ENCODE results near the gene MTCH1.
A peak's percentile ranks its signal among the peaks of the same experiment; 100 is the strongest.

Gene MTCH1, protein sequence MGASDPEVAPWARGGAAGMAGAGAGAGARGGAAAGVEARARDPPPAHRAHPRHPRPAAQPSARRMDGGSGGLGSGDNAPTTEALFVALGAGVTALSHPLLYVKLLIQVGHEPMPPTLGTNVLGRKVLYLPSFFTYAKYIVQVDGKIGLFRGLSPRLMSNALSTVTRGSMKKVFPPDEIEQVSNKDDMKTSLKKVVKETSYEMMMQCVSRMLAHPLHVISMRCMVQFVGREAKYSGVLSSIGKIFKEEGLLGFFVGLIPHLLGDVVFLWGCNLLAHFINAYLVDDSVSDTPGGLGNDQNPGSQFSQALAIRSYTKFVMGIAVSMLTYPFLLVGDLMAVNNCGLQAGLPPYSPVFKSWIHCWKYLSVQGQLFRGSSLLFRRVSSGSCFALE

GRCh38 chr6:36985808-36986703, at the start of gene MTCH1:
Gene MTCH1 (minus strand): TSS chr6:36986196. CDS start chr6:36986173, 23 bp downstream.
- DNase-seq: peak; percentile 87 to 88

GRCh38 chr6:37033819-37034795, 48.1 kb upstream of the MTCH1 start:
- peak in 1 of 2 donors; percentile 10 for DNase-seq

- peak; percentile 51 for DNase-seq
Observed at GRCh38 chr6:37033255-37033654, 47.3 kb upstream of the MTCH1 start.

GRCh38 chr6:37032239-37032638, 46.2 kb upstream of the MTCH1 start:
- DNase-seq: no peak

DNA sequence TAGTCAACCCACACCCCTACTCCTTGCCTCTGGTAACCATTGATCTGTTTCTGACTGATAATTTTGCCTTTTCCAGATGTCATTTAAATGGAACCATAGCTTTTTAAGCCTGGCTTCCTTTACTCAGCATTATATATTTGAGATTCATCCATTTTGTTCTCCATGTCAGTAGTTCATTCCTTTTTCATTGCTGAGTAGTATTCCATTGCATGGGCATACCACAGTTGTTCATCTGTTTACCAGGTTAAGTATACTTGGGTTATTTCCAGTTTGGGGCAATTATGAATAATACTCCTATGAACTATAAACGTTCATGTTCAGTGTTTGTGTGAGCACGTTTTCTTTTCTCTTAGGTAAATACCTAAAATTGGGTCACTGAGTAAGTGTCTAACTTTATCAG, 44.6 kb upstream of the MTCH1 start:
- no peak for DNase-seq

DNA sequence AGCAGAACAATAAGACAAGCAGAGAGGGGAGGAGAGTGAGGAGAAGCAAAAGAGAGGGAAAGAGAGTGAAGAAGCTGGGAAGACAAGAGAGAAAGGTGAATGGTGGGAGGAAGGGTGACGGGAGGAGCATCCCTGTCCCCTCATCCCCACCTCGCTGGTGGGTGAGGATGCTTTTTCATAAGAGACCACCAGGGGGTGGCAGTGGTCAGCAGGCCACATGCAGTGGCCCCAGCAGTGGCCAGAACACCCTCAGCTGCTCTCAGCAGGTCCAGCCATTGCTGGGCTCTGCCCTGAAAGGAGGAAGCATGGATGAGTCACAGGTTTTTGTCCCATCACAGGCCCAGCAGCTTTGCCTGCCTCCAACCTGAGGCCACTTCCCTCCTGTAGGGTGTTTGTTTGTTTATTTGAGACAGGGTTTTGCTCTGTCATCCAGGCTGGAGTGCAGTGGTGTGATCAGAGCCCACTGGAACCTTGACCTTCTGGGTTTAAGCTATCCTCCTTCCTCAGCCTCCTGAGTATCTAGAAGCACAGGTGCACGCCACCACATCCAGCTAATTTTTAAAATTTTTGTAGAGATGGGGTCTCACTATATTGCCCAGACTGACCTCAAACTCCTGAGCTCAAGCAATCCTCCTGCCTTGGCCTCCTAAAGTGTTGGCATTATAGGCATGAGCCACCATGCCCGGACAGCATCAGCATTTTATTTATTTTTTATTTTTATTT, 43.4 kb upstream of the MTCH1 start:
- DNase-seq: peak; percentile 40 to 54

- no peak for DNase-seq
Observed at GRCh38 chr6:37027811-37028469, 41.9 kb upstream of the MTCH1 start.

GRCh38 chr6:37027036-37027720, 41.2 kb upstream of the MTCH1 start:
- no peak for DNase-seq

- DNase-seq: no peak
Observed at GRCh38 chr6:37025621-37026466, 39.8 kb upstream of the MTCH1 start.

DNA sequence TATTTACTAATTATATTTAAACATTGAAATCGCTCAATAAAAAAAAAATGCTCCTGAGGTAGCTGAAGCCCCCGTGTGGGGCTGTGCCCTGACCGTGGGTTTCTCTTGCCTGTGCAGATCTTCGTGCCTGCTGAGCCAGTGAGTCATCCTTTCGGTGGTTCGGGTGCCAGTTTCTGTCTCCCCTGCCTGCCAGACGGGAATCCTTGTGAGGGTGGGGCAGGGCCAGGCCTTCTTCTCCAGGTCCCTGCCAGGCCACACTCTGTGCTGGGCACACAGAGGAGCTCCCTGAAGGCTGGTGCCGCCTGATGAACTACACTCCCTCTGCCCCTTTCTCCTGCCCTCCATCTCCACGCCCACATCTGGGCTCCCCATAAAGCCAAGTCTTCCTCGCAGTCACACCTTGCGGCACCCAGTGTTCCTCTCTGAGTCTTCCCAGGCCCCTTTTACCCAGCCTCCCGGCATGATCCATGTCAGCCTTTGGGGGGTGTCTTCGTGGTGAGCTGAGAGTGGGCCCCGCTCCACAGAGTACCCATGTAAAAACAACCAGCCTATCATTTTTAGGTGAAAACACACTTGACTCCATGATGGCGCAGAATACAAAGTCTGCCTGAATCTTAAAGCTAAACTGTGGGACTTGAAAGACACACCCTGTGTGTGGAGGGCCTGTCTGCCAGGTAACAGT, 38.8 kb upstream of the MTCH1 start:
- DNase-seq: peak; percentile 66

DNA sequence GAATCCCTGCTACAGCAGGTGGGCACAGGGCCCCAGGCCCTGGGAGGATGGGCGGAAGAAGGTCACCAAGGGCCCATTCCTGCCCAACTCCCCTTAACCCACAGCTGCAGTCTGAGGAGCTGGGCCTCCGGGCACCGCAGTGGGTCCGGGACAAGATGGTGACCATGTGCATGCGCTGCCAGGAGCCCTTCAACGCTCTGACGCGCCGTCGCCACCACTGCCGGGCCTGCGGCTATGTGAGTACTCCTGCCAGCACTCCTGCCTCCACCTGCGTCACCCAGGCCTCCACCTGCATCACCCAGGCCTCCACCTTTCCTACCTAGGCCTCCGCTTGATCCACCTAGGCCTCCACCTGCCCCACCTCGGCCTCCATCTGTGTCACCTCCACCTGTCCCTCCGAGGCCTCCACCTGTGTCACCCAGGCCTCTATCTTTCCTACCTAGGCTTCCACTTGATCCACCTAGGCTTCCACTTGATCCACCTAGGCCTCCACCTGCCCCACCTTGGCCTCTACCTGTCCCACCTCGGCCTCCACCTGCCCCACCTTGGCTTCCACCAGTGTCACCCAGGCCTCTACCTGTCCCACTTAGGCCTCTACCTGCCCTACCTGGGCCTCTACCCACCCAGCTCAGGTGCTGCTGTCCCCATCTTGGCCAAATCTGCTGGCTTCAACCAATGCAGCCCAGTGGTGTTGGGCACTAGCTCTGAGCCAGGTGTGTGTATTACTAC, 36.3 kb upstream of the MTCH1 start:
- DNase-seq: no peak

GRCh38 chr6:37021356-37022129, 35.5 kb upstream of the MTCH1 start:
- peak; percentile 69 for DNase-seq

GRCh38 chr6:37020812-37021211, 34.8 kb upstream of the MTCH1 start:
- no peak for DNase-seq

GRCh38 chr6:37020381-37020780, 34.4 kb upstream of the MTCH1 start:
- DNase-seq: no peak

GRCh38 chr6:37019065-37019450, 33.1 kb upstream of the MTCH1 start:
- DNase-seq: no peak

GRCh38 chr6:37018198-37019064, 32.4 kb upstream of the MTCH1 start:
- peak; percentile 90 to 93 for DNase-seq

Measured in stimulated activated CD4-positive, alpha-beta T cell treated with anti-CD3 and anti-CD28 coated beads, Interleukin-2, amount 100 ng/mL, for 24 hours (primary cell).